IgD-negative memory B cell (primary cell): Measurements from ENCODE around the gene MMD2. TPM values are rescaled to one million over a fixed set of nuclear protein-coding genes. Genes with fewer than 3 reads are reported as not detected.

Experiments used
- H3K27ac Mint-ChIP-seq, 3 donors: one replicate each; pipeline ENCODE4 v1.8.0; 2020 to 2022; ENCODE audit warnings: mild to moderate bottlenecking in 3 of 3, mixed read lengths in 3 of 3, moderate library complexity in 1 of 3
- H3K27me3 Mint-ChIP-seq: one replicate; pipeline ENCODE4 v1.8.0; 2021; ENCODE audit warnings: mixed read lengths
- H3K36me3 Mint-ChIP-seq: one replicate; pipeline ENCODE4 v1.8.0; 2020; ENCODE audit warnings: mild to moderate bottlenecking, mixed read lengths
- H3K4me1 Mint-ChIP-seq, 3 donors: one replicate each; pipeline ENCODE4 v1.8.0; 2020 to 2022; ENCODE audit warnings: mixed read lengths in 3 of 3, mild to moderate bottlenecking in 1 of 3
- H3K4me3 Mint-ChIP-seq, 4 donors: one replicate each; pipeline ENCODE4 v1.8.0; 2020 to 2022; ENCODE audit warnings: mild to moderate bottlenecking in 4 of 4, mixed read lengths in 4 of 4, moderate library complexity in 3 of 4
- H3K9me3 Mint-ChIP-seq, 3 donors: one replicate each; pipeline ENCODE4 v1.8.0; 2020 to 2021; ENCODE audit warnings: mixed read lengths in 3 of 3, mild to moderate bottlenecking in 1 of 3
- polyA plus RNA-seq: library from polyadenylated mRNA; unstranded; fragments of 300-500 nt; fragmentation: Illumina TruSeq; gene quantifications from one replicate; pipeline ENCODE4 v1.2.3, GENCODE V29; 2021

MMD2 gene
- polyA plus RNA-seq, 1 donor from 2014 or later: not detected

DNA sequence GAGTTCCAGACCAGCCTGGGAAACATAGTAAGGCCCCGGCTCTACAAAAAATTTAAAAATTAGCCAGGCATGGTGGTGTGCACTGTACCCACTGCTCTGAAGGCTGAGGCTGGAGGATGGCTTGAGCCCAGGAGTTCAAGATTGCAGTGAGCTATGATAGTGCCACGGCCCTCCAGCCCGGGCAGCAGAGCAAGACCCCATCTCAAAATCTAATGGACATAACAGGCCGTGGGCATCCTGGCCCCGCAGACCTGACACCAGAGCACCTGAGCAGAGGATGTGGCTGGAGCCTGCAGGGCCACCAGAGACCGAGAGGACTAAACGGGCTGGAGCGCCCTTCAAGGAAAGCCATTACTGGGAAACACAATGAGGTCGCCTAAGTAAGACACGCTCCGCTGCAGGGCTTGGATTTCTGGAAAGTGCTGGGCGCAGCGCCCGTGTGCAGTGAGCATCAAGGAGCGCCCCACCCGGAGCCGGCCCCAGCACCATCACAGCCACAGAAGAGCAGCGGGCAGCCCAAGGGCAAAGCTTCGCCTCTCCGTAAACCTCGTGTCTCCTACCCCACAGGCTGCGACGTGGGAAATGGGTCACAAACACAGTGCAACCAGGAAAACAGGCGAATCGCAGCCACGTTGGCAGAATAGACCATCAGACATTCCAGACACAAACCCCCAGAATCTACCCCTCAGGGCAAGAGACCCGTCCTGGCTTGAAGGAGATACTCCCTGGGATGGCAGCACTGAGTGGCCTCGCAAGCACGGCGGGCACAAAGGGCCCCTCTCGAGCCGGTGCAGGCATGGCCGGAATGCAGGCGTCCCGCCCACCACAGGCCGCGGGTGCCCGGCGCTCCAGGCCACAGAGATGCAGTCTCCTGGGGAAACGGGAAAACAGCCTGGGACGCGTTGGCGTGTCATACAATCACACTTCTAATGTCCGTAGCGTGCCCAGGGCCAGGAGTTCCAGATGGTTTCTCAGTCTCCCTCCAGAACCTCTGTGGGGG is 80.4 kb downstream of the MMD2 start:
- Mint-ChIP-seq H3K4me1 (peaks cover 0 to 9% (median 5%) of the 10 kb centered on the region in 3 donors), H3K36me3 (no peaks in the 10 kb centered on the region), H3K9me3 (no peaks in the 10 kb centered on the region), H3K27me3 (peaks cover 26% of the 10 kb centered on the region), H3K27ac (no peak overlapping the region), H3K4me3 (no peak overlapping the region)

DNA sequence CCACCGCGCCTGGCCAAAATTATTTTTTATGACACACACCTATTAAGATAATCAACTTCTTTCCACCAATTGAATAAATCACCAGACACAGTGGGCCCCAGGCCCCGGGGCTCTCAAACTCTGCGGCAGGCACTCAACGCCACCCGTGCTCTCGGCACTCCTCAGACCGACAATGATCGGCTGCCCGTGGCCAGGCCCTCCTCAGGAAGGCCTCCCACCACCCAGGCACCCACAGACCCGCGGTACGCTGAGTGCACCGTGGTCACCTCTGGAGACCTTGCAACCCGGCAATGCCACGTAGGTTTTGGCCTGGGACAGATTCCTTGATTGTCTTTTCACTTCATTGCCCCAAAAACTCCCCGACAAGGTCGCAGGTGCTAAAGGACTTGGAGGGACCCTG is 82.4 kb downstream of the MMD2 start:
- peaks cover 24% of the 10 kb centered on the region for H3K27me3 Mint-ChIP-seq

DNA sequence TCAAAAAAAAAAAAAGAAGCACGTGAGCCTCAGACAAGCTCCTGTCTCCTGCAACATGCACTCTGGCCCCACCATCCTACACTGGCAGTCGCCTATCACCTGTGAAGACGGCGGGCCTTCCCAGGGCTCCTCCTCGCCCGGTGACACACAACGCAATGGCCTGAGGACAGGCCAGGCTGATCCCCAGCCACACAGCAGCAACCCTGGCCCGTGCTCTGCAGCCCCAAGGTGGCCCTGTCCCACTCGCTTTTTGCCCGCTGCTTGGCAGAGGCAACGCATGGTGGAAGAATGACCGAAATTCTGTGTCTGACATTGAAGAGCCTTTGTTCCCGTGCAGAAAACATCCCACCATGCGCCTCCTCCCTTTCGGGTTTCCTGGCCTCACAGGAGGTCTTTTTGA is 83.6 kb downstream of the MMD2 start:
- H3K27me3 Mint-ChIP-seq: peaks cover 31% of the 10 kb centered on the region

More for the DNA sequence above, 82.4 kb downstream of the MMD2 start:
- Mint-ChIP-seq H3K9me3 (no peaks in the 10 kb centered on the region), H3K36me3 (no peaks in the 10 kb centered on the region), H3K4me1 (peaks cover 0 to 2% (median 0%) of the 10 kb centered on the region in 3 donors), H3K4me3 (no peak overlapping the region), H3K27ac (no peak overlapping the region)

DNA sequence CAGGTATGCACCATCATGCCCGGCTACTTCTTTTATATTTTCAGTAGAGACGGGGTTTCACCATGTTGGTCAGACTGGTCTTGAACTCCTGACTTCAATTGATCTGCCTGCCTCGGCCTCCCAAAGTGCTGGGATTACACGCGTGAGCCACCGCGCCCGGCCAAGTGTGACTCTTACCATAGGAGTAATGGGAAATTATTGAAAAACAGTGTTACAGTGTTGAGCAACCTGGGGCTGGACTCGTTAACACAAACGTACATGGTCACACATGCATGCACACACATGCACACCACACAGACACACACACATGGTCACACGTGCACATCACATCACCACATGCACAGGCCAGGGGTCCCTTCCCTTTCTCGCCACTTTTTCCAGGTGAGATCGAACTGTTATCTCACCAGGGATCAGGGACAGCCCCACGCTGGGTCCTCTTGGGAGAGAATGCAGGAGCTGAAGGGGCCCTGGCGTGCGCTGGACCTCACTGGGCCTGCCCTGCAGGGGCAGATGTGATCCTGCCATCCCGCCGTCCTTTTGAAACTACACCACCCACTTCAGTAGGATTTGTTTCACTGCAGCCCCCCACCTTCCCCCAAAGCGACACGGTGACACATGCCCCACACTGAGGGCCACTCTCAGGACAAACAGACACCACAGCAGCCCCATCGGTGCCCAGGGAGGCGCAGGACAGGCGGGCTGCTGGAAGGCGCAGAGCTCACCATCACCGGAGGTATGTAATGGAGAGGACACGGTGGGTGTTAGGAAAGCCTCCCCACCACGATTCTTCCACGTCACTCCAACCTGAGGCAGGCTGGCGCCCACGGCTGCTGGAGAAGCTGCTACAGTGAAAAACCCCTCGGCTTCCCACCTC is 85.7 kb downstream of the MMD2 start:
- Mint-ChIP-seq H3K9me3 (peaks cover 0 to 3% (median 0%) of the 10 kb centered on the region in 3 donors), H3K4me1 (peaks cover 0 to 2% (median 0%) of the 10 kb centered on the region in 3 donors), H3K27ac (no peak overlapping the region), H3K36me3 (no peaks in the 10 kb centered on the region), H3K4me3 (no peak overlapping the region), H3K27me3 (peaks cover 25% of the 10 kb centered on the region)

More for the DNA sequence above, 83.6 kb downstream of the MMD2 start:
- Mint-ChIP-seq H3K27ac (no peak overlapping the region), H3K4me1 (peaks cover 0 to 2% (median 0%) of the 10 kb centered on the region in 3 donors), H3K4me3 (no peak overlapping the region), H3K9me3 (no peaks in the 10 kb centered on the region), H3K36me3 (no peaks in the 10 kb centered on the region)

DNA sequence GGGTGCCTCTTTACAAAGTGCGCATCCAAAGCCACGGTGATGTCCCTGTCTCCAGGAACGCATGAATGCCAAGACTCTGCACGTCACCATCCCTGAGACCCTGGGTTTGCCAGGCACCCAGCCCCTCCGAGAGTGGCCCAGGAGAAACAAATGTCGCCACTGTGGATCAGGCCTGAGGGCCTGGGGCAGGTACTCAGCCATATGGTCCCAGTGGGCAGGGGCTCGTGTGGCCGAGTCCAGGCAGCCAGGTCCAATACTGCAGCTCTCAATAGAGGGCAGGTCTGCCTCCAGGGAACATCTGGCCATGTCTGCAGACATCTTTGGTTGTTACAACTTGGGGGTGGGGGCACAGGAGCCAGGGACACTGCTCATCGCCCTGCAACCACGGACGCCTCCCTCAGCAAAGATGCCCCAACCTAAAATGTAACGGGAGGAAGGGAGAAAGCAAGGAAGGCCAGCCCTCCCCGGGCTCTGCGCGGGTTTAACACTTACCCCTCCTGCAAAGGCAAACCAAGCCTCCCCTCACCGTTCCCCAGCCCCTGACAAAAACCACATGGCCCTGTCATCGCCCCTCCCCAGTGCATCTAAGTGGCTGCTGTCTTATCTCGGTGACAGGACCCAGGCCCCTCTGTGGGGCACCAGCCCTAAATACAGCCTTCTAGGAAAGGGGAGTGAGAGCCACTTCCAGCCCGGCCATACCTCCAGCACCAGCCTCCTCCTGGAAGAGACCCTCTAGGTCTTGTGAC is 86.9 kb downstream of the MMD2 start:
- peaks cover 0 to 2% (median 0%) of the 10 kb centered on the region in 3 donors for H3K4me1 Mint-ChIP-seq
- no peaks in the 10 kb centered on the region for H3K36me3 Mint-ChIP-seq
- no peak overlapping the region for H3K4me3 Mint-ChIP-seq
- no peak overlapping the region for H3K27ac Mint-ChIP-seq
- H3K27me3 Mint-ChIP-seq: peaks cover 25% of the 10 kb centered on the region
- peaks cover 0 to 10% (median 3%) of the 10 kb centered on the region in 3 donors for H3K9me3 Mint-ChIP-seq

DNA sequence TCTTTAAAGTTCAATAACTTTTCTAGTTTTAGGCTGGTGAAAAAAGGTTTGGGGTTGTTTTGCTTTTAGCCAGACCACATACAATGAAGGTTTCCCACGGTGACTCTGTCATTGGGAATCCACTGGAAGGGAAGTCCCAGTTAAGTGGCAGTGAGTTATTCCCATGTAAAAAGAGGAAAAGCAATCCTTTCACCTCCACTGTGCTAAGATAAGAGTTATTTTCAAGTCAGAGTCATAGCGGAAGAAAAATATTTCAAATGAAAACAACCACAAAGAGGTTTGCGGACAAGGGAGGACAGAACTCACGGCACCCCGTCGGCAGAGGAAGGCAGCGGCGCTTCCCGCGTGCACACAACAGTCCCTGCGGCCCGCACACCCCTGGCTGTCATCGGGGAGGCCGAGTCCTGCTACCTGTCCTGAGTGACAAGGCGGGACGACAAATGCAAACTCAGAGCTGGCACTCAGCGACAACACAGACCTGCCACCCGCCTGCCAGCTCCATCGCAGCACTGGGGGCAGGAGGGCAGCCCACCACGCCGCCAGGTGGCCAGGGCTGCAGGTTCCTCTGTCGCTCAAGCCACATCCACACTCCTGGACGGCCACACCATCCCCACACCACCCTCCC is 87.8 kb downstream of the MMD2 start:
- Mint-ChIP-seq H3K27ac (peak overlapping the region in 1 of 3 donors; percentile 23), H3K36me3 (no peaks in the 10 kb centered on the region), H3K4me3 (no peak overlapping the region), H3K9me3 (peaks cover 0 to 10% (median 3%) of the 10 kb centered on the region in 3 donors), H3K4me1 (peaks cover 0 to 2% (median 0%) of the 10 kb centered on the region in 3 donors), H3K27me3 (peaks cover 25% of the 10 kb centered on the region)

DNA sequence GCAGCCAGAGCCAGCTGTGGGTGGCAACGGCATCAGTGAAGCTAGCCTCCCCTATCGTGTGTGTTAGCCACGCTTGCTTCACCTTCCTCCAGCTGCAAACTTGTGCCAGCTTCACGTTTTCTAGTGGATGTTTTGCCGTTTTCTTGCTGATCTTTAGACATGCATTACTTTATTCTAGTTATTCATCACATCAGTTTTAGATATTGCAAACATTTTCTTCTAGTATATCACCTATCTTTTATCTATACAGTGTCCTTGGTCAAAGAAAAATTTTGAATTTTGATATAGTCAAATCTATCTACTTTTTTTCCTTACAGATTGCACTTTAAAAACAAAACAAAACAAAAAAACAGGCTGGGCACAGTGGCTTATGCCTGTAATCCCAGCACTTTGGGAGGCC is 90.5 kb downstream of the MMD2 start:
- Mint-ChIP-seq H3K36me3 (no peaks in the 10 kb centered on the region), H3K27me3 (peaks cover 25% of the 10 kb centered on the region), H3K9me3 (peaks cover 0 to 17% (median 5%) of the 10 kb centered on the region in 3 donors), H3K27ac (no peak overlapping the region), H3K4me3 (no peak overlapping the region), H3K4me1 (peaks cover 0 to 2% (median 0%) of the 10 kb centered on the region in 3 donors)

DNA sequence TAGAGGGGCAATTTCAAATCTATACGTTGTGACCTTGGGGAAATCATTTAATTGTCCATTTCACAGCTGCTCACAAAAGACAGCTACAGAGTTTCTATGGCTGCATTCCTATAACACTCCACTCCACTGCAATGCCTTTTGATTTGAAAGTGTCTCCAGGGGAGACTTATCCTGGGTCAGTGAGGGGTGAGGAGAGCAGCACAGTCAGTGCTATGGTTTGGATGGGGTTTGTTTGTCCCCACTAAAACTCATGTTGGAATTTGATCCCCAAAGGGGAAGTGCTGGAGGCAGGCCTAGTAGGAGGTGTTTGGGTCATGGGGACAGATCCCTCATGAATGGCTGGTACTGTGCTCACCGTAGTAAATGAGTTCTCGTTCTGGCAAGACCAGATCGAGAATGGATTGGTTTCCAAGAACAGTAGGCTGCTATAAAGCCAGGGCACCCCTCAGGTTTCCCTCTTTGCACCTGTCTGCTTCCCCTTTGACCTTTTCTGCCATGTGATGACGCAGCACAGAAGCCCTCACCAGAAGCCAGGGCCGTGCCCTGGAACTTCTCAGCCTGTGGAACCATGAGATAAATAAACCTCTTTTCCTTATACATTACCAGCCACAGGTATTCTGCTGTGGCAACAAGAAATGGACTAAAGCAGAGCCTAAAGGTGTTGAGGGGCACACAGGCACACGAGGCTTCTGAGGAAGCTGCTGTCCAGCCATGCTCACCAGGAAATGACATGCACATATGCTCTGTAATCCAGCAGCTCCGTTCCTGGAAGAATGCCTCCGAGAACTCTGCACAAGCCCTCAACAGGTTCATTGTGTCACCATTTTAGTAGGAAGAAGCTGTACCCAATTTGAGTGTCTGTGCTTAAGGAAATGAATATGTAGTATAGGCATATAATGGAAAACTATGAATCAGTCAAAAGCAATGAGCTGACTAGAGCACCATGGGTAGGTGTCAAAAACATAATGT is 92.2 kb downstream of the MMD2 start:
- H3K27me3 Mint-ChIP-seq: peaks cover 21% of the 10 kb centered on the region
- H3K4me1 Mint-ChIP-seq: peaks cover 0 to 2% (median 0%) of the 10 kb centered on the region in 3 donors
- no peaks in the 10 kb centered on the region for H3K36me3 Mint-ChIP-seq
- H3K4me3 Mint-ChIP-seq: no peak overlapping the region
- H3K9me3 Mint-ChIP-seq: peaks cover 2 to 21% (median 12%) of the 10 kb centered on the region in 3 donors
- H3K27ac Mint-ChIP-seq: no peak overlapping the region

DNA sequence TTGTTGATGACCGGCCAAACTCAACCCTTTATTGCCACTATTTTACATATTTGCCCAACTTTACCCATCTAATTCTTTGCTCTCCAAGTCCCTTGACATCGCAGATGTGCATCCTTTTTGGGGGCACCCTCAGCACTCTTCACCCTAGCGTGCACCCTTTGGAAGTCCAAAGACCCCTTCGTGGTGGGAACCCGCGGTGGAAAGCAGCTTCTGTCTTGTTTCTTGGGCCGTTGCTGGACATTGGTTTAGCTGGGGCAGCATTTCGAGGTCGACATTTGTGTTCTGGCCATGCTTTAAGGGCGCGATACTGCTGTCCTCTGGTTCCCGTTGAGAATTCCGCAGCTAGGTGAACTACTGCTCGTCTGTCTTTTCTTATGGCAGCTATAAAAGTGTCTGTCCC is 96.8 kb downstream of the MMD2 start:
- Mint-ChIP-seq H3K27ac (no peak overlapping the region), H3K4me3 (peak overlapping the region in 2 of 4 donors; percentile 16 to 92), H3K27me3 (peaks cover 23% of the 10 kb centered on the region), H3K9me3 (peaks cover 3 to 18% (median 9%) of the 10 kb centered on the region in 3 donors), H3K36me3 (no peaks in the 10 kb centered on the region), H3K4me1 (peaks cover 2 to 5% (median 3%) of the 10 kb centered on the region in 3 donors)

DNA sequence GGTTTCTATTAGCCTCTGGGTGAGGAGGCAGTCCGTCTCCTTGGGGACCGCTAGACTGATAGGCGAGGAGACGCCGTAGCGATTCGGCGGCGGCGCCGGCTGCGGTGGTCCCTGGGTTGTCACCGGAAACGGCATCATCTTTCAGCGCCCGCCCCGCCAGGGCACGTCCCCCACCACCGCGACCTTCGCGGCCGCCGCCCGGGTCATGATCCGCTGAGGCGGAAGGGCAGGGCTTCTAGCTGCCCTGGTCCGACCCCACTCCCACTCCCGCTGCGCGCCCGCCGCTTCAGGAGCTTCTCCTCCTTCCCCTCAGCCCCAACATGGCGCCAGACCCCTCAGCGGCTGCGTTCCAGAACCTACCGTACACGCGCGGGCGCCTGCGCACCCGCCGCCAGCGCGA is 97.3 kb downstream of the MMD2 start, which contains the start of gene PAPOLB:
Gene PAPOLB, minus strand, starts transcription at position 358 of the 400 bp plus-strand sequence. Its CDS starts 220 bp downstream, at position 138.
- peaks cover 2 to 5% (median 3%) of the 10 kb centered on the region in 3 donors for H3K4me1 Mint-ChIP-seq
- H3K4me3 Mint-ChIP-seq: peak within 1 kb of the TSS; percentile 64 to 92 (median 75)
- H3K36me3 Mint-ChIP-seq: no peaks in the 10 kb centered on the region
- H3K27ac Mint-ChIP-seq: peak within 1 kb of the TSS in 2 of 3 donors; percentile 78 to 84
- H3K9me3 Mint-ChIP-seq: peaks cover 3 to 19% (median 9%) of the 10 kb centered on the region in 3 donors
- H3K27me3 Mint-ChIP-seq: peaks cover 23% of the 10 kb centered on the region

DNA sequence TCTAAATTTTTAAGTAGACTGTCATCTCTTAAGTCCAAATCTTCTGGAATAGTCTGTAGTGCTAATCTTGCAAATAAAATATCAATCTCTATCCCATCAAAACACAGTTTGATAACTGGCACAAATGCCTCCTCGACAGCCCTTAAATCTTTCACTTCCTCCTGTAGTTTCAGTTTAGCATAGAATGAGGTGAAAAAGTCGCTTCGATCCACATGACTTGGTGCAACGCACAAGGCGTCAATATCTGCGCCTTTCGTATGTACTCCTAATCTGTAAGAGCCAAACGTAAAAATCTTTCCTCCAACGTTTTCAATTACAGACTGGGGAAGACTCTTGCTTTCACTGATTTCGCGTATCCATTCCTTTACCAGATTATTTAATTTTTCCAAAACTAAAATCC is 97.8 kb downstream of the MMD2 start:
- Mint-ChIP-seq H3K9me3 (peaks cover 3 to 19% (median 9%) of the 10 kb centered on the region in 3 donors), H3K4me3 (peak overlapping the region; percentile 64 to 92 (median 74)), H3K27ac (peak overlapping the region in 2 of 3 donors; percentile 78 to 84), H3K36me3 (no peaks in the 10 kb centered on the region), H3K27me3 (peaks cover 23% of the 10 kb centered on the region), H3K4me1 (peaks cover 2 to 5% (median 3%) of the 10 kb centered on the region in 3 donors)

DNA sequence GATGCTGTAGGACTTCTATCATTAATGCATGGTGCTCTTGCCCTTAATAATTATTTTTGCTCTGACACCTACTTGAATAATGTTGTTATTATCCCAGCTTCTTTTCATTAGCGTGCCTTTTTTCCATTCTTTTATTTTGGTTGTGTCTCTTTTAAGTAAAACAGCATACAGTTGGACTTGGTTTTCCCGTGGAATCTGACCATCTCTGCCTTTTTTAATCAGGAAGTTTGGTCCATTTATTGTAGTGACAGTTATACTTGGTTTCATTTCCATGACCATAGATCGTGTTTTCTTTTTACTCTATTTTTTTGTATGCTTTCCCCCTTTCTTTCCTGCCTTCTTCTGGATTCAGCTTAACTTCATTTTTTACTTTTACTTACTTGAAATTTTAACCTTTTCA is 101.8 kb downstream of the MMD2 start:
- H3K27ac Mint-ChIP-seq: no peak overlapping the region
- peaks cover 0 to 5% (median 3%) of the 10 kb centered on the region in 3 donors for H3K4me1 Mint-ChIP-seq
- H3K36me3 Mint-ChIP-seq: peaks cover 2% of the 10 kb centered on the region
- peaks cover 0 to 7% (median 1%) of the 10 kb centered on the region in 3 donors for H3K9me3 Mint-ChIP-seq
- no peak overlapping the region for H3K4me3 Mint-ChIP-seq
- peaks cover 15% of the 10 kb centered on the region for H3K27me3 Mint-ChIP-seq
